GM12878 (cell line): Measurements from ENCODE around the gene NOP56. TPM values are rescaled to one million over a fixed set of nuclear protein-coding genes. Genes with fewer than 3 reads are reported as not detected.

Experiments used
- ATAC-seq: fragments of 200-7000 bp; cut with Tn5 transposase; 3 replicates; pipeline ENCODE4 v1.9.1; 2020; ENCODE audit warnings: mild to moderate bottlenecking, moderate library complexity
- BruUV-seq: library from RNA; stranded (reverse); fragments of 400-500 nt; replicated peaks from 2 replicates; lab custom pipeline; 2021; lab: Mats Ljungman, UMichigan
- CTCF ChIA-PET: fragments of 300-600 bp; sonication (Branson Sonifier 250); formaldehyde crosslinking; extraction: SDS; loops from one replicate; lab custom pipeline; 2021; ENCODE audit warnings: inconsistent platforms; lab: Yijun Ruan, JAX
- POLR2A ChIA-PET: fragments of 350-600 bp; formaldehyde crosslinking; extraction: SDS; loops from one replicate; lab custom pipeline; 2021; ENCODE audit warnings: inconsistent platforms; lab: Charles Lee
- RAD21 ChIA-PET: fragments of 300-600 bp; sonication (Branson Sonifier 250); formaldehyde crosslinking; loops from one replicate; lab custom pipeline; 2023; ENCODE audit warnings: antibody characterized with exemption; ENCODE audit not compliant: unreplicated experiment; lab: Charles Lee
- SMC1A ChIA-PET: fragments of 300-600 bp; sonication (Branson Sonifier 250); formaldehyde crosslinking; loops from one replicate; lab custom pipeline; 2023; ENCODE audit not compliant: unreplicated experiment, uncharacterized antibody; lab: Charles Lee
- DNase-seq: peaks from one replicate; pipeline ENCODE4 v3.0.0-alpha.2; 2011; ENCODE audit warnings: low read depth, low spot score
- FAIRE-seq: peaks from 3 replicates; lab custom pipeline; 2011; peaks lifted over from hg19 to GRCh38; lab: Jason Lieb, UNC
- H2AFZ ChIP-seq: 2 replicates; pipeline ENCODE4 v1.6.0; 2011; ENCODE audit warnings: low read depth, low read length, control low read depth; ENCODE audit not compliant: control insufficient read depth
- H3K27ac ChIP-seq: 2 replicates; pipeline ENCODE4 v1.5.1; 2011; ENCODE audit warnings: control low read depth; ENCODE audit not compliant: control insufficient read depth, insufficient read depth
- H3K27me3 ChIP-seq, 2 experiments: replicated peaks in 1 of 2; 2 replicates each; pipeline versions ENCODE4 v1.6.0 to v1.6.1; 2011; ENCODE audit warnings: low read length in 1 of 2; ENCODE audit not compliant: control insufficient read depth in 2 of 2, insufficient read depth in 2 of 2
- H3K36me3 ChIP-seq, 2 experiments: 2 replicates each; pipeline ENCODE4 v1.5.1; 2011; ENCODE audit warnings: low read length in 1 of 2; ENCODE audit not compliant: control insufficient read depth in 2 of 2, insufficient read depth in 2 of 2
- H3K4me1 ChIP-seq: 2 replicates; pipeline ENCODE4 v1.6.1; 2011; ENCODE audit warnings: mild to moderate bottlenecking, low read length, moderate library complexity, mixed read lengths; ENCODE audit not compliant: control insufficient read depth, insufficient read depth
- H3K4me2 ChIP-seq: 2 replicates; pipeline ENCODE4 v1.6.0; 2011; ENCODE audit warnings: control low read depth; ENCODE audit not compliant: control insufficient read depth, insufficient read depth
- H3K4me3 ChIP-seq: fragments of 200-600 bp; sonication (generic); 2 replicates; pipeline ENCODE4 v1.5.1; 2016
- H3K79me2 ChIP-seq: 2 replicates; pipeline ENCODE4 v1.6.0; 2011; ENCODE audit warnings: low read length; ENCODE audit not compliant: control insufficient read depth, insufficient read depth
- H3K9ac ChIP-seq: 2 replicates; pipeline ENCODE4 v1.8.0; 2011; ENCODE audit warnings: low read length, control low read depth, mixed read lengths; ENCODE audit not compliant: control insufficient read depth, insufficient read depth
- H3K9me3 ChIP-seq: replicated peaks from 3 replicates; pipeline ENCODE4 v1.5.1; 2011; ENCODE audit warnings: mild to moderate bottlenecking, low read length; ENCODE audit not compliant: control insufficient read depth, insufficient read depth
- H4K20me1 ChIP-seq: 2 replicates; pipeline ENCODE4 v1.6.0; 2011; ENCODE audit not compliant: control insufficient read depth, insufficient read depth
- BHLHE40 ChIP-seq, 2 experiments: fragments of 450-650 bp in 1 of 2; IDR thresholded peaks; 2 replicates each; pipeline ENCODE4 v1.6.1; 2011 to 2017; ENCODE audit warnings: low read depth in 2 of 2, borderline replicate concordance in 1 of 2, improper control_type of control experiment in 1 of 2, low read length in 1 of 2, mild to moderate bottlenecking in 1 of 2
- BMI1 ChIP-seq: fragments of 450-650 bp; IDR thresholded peaks from 2 replicates; pipeline ENCODE4 v1.6.1; 2016; ENCODE audit warnings: mild to moderate bottlenecking, moderate library complexity, borderline replicate concordance
- CHD1 ChIP-seq: IDR thresholded peaks from 2 replicates; pipeline ENCODE4 v1.6.1; 2012; ENCODE audit warnings: low read depth, low read length, improper control_type of control experiment
- CREM ChIP-seq: IDR thresholded peaks from 2 replicates; pipeline ENCODE4 v1.6.1; 2014; ENCODE audit warnings: antibody characterized with exemption, low read depth
- KLF5 ChIP-seq: fragments of 450-650 bp; IDR thresholded peaks from 2 replicates; pipeline ENCODE4 v1.6.1; 2014; ENCODE audit warnings: mild to moderate bottlenecking; ENCODE audit not compliant: partially characterized antibody
- MYC ChIP-seq: IDR thresholded peaks from 2 replicates; pipeline ENCODE4 v1.6.1; 2011; ENCODE audit warnings: mild to moderate bottlenecking, low read length, moderate library complexity, inconsistent platforms; ENCODE audit not compliant: insufficient read depth, insufficient replicate concordance, insufficient read length, severe bottlenecking
- POU2F2 ChIP-seq: IDR thresholded peaks from 3 replicates; pipeline ENCODE4 v1.6.1; 2011; ENCODE audit warnings: low read depth, mild to moderate bottlenecking, low read length, borderline replicate concordance
- SMARCA5 ChIP-seq: fragments of 450-650 bp; IDR thresholded peaks from 2 replicates; pipeline ENCODE4 v1.6.1; 2017; ENCODE audit warnings: mild to moderate bottlenecking
- SP1 ChIP-seq: IDR thresholded peaks from one replicate; pipeline ENCODE4 v1.6.1; 2011; ENCODE audit warnings: low read depth, low read length
- SPI1 ChIP-seq: IDR thresholded peaks from 2 replicates; pipeline ENCODE4 v1.6.1; 2011; ENCODE audit warnings: low read depth, mild to moderate bottlenecking, low read length, moderate library complexity, borderline replicate concordance; ENCODE audit not compliant: insufficient read depth
- USF1 ChIP-seq: IDR thresholded peaks from 2 replicates; pipeline ENCODE4 v1.6.1; 2011; ENCODE audit warnings: borderline replicate concordance, low read depth, mild to moderate bottlenecking, moderate library complexity, mixed read lengths, low read length; ENCODE audit not compliant: insufficient read depth; ENCODE audit errors: extremely low read length
- ZNF207 ChIP-seq: fragments of 450-650 bp; IDR thresholded peaks from 2 replicates; pipeline ENCODE4 v1.6.1; 2014; ENCODE audit warnings: antibody characterized with exemption, mild to moderate bottlenecking, borderline replicate concordance
- ZNF24 ChIP-seq: fragments of 450-650 bp; IDR thresholded peaks from 2 replicates; pipeline ENCODE4 v1.6.1; 2017; ENCODE audit warnings: antibody characterized with exemption, mild to moderate bottlenecking
- ZNF592 ChIP-seq: fragments of 450-650 bp; IDR thresholded peaks from 2 replicates; pipeline ENCODE4 v1.6.1; 2017; ENCODE audit warnings: mild to moderate bottlenecking, moderate library complexity
- WGBS: methylation state at CpG from one replicate; pipeline ENCODE4 v1.1.6; 2016; ENCODE audit warnings: low lambda C conversion rate; ENCODE audit not compliant: insufficient replicate concordance, insufficient coverage; ENCODE audit errors: missing lambda C conversion rate; 5-methylcytosine and 5-hydroxymethylcytosine counted together
- in situ Hi-C: fragments of 300-500 bp; cut with MboI; formaldehyde crosslinking; loops from 9 replicates; pipeline ENCODE4 v1.14.3; 2018; ENCODE audit warnings: mixed read lengths
- intact Hi-C: fragments of 100-400 bp; cut with micrococcal nuclease; formaldehyde crosslinking; loops from one replicate; pipeline ENCODE4 v1.14.2; 2022; ENCODE audit not compliant: unreplicated experiment
- polyA plus RNA-seq, 11 experiments: library from polyadenylated mRNA; depleted of rRNA in 4 of 11; unstranded in 6 of 11; stranded (reverse) in 5 of 11; fragments of >200 nt; fragmentation: Nextera tagmentation in 4 of 11; fragmentation: Illumina TruSeq in 1 of 11; extraction: Ambion mirVana in 4 of 11; extraction: Trizol in 1 of 11; gene quantifications; 1 replicate in 1 of 11; 2 replicates in 10 of 11; pipeline versions ENCODE4 v1.2.1 to v1.2.3, GENCODE V29; 2011 to 2016; ENCODE audit warnings: inconsistent platforms in 2 of 11, missing spikeins in 2 of 11, low read depth in 1 of 11
- total RNA-seq, 4 experiments: library from RNA; depleted of rRNA in 3 of 4; stranded (reverse); fragments of >200 nt in 3 of 4; fragmentation: Illumina TruSeq in 1 of 4; extraction: Trizol in 1 of 4; gene quantifications; 2 replicates each; pipeline versions ENCODE4 v1.2.1 to v1.2.3, GENCODE V29; 2013 to 2021
- TF ChIP-seq, protein P1 (sequence below): IDR thresholded peaks from 2 replicates; pipeline ENCODE4 v1.6.1; 2012; ENCODE audit warnings: low read depth, low read length, improper control_type of control experiment

The NOP56 gene
- total and polyA plus RNA-seq, 10 of the 15 experiments (the other 5 are each of a cell fraction or from before 2014, with no cell fraction given) = 254 to 550 (median 464) TPM

DNA sequence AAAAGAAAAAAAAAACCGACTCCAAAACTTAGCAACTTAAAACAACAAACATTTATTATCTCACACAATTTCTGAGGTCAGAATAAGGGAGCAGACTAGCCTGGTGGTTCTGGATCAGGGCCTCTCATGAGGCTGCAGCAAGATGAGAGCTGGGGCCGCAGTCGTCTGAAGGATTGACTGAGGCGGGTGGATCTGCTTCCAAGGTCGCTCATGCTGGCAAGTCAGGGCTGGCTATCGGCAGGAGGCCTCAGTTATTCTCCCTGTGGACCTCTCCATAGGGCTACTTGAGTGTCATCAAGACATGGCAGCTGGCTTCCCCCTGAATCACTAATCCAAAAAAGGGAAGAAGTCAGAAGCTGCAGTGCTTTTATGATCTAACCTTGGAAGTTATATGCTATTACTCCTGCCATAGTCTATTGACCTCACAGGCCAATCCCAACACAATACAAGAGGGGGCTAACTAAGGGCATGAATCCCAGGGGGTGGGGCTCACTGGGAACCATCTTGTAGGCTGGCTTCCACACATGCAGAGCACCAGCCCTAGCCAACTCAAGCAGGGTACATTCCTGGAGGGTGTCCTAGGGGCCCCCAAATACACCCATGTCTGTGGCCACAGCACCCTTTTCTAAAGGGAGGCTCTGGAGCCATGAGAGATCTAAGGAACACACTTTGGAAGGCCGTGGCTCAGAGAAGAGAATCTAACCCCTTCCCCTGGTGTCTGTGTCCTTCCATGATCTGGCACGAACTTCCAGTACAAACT lies 51.5 kb downstream of the NOP56 start (continued):
- TF ChIP-seq ZNF24 (no peak), KLF5 (no peak), ZNF207 (no peak), SP1 (no peak), SPI1 (no peak), MYC (no peak), SMARCA5 (no peak)

DNA sequence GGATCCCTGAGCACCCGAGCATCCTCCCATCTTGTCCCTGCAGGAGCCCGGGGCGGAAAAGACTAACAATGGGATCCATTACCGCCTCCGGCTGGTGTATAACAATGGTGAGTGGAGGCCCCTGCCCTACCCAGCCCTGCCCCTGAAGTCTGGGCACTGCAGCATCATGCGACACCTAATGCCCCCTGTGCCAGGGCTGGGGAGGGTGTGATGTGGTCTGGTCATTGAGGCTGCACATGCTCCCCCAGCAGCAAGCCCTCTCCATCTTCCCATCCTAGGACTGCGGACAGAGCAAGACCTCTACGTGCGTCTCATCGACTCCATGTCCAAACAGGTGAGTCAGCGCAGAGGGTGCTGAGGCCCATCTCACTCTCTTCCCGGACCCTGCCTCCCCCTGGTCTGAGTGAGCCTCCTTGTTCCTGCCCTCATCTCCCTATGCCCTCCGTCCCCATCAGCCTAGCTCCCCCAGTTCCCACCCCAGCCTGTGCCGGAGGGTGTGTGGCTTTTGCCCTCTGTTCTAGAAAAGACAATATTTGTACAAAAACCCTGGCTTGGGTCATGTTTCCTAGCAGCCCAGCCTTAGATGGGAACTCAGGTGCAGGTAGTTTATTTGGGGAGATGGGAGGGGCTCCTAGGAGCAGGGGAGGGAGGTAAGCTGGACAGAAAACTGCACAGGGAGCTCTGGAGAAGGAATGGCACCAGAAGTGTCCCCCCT lies 53.7 kb downstream of the NOP56 start:
- Histone ChIP-seq H3K9ac (no peak overlapping the region), H3K79me2 (no peaks in the 10 kb centered on the region), H2AFZ (no peak overlapping the region), H4K20me1 (no peaks in the 10 kb centered on the region), H3K4me3 (no peak overlapping the region), H3K27ac (no peak overlapping the region), H3K36me3 (no peaks in the 10 kb centered on the region), H3K4me2 (no peak overlapping the region), H3K4me1 (no peaks in the 10 kb centered on the region), H3K9me3 (no peaks in the 10 kb centered on the region), H3K27me3 (peaks cover 0 to 2% of the 10 kb centered on the region in 2 experiments; a peak in 2 of 4 replicates)
- 66% methylated on average over 14 of the region's 14 CpGs for WGBS
- FAIRE-seq (no peak), ATAC-seq (no peak), DNase-seq (no peak)
- ChIA-PET RAD21 (no interaction called here), POLR2A (no interaction called here), SMC1A (no interaction called here), CTCF (no interaction called here)
- in situ Hi-C loops (no loop called here), intact Hi-C loops (no loop called here)
- BruUV-seq = no TSS peak
- TF ChIP-seq BHLHE40 (IDR thresholded peaks at IDR 0.05; ENCODE audit: borderline replicate concordance in 1 of 2, low read depth in 2 of 2, low read length in 1 of 2) (no peak), ZNF592 (no peak), CHD1 (no peak), CREM (no peak), POU2F2 (no peak), USF1 (no peak), BMI1 (no peak)
- TF ChIP-seq, protein P1, sequence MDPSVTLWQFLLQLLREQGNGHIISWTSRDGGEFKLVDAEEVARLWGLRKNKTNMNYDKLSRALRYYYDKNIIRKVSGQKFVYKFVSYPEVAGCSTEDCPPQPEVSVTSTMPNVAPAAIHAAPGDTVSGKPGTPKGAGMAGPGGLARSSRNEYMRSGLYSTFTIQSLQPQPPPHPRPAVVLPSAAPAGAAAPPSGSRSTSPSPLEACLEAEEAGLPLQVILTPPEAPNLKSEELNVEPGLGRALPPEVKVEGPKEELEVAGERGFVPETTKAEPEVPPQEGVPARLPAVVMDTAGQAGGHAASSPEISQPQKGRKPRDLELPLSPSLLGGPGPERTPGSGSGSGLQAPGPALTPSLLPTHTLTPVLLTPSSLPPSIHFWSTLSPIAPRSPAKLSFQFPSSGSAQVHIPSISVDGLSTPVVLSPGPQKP = no peak
